Measurements from ENCODE around the gene CUTA. TPM values are rescaled to one million over a fixed set of nuclear protein-coding genes. Genes with fewer than 3 reads are reported as not detected.

Gene CUTA
- total and polyA plus RNA-seq, 2 of the 13 experiments (the other 11 are each of a cell fraction or from before 2014, with no cell fraction given) = 170 to 180 TPM

GRCh38 chr6:33428224-33428965, 10.5 kb upstream of the CUTA start (continued):
- TF ChIP-seq ZNF609 (CRISPR knock-in tag; IDR thresholded peaks at IDR 0.05; ENCODE audit: borderline replicate concordance) (peak; percentile 47; the same call in 1 of the 2 replicates), XBP1 (CRISPR knock-in tag; IDR thresholded peaks at IDR 0.05) (no peak), IRF1 (CRISPR knock-in tag; IDR thresholded peaks at IDR 0.05; ENCODE audit: low read depth) (no peak), SMAD1 (CRISPR knock-in tag; IDR thresholded peaks at IDR 0.05; ENCODE audit: borderline replicate concordance, low read depth) (no peak), HES4 (CRISPR knock-in tag; IDR thresholded peaks at IDR 0.05; ENCODE audit: borderline replicate concordance) (no peak), ZNF281 (CRISPR knock-in tag; IDR thresholded peaks at IDR 0.05; ENCODE audit: borderline replicate concordance) (peak; percentile 24; the same call in 1 of the 2 replicates), ZBTB39 (CRISPR knock-in tag; IDR thresholded peaks at IDR 0.05) (no peak), HINFP (CRISPR knock-in tag; IDR thresholded peaks at IDR 0.05; ENCODE audit: low read depth) (peak; percentile 53; the same call in 1 of the 2 replicates)

All from HepG2 (cell line).